ENCODE results near the gene SLC36A3.
"Not testable (repeated sequence)": the region's sequence is repeated elsewhere in the genome, so short reads cannot be mapped to it uniquely, and the experiment has no call there.

SLC36A3 gene

GRCh38 chr5:151258201-151258611 lies 45.4 kb downstream of the SLC36A3 start:
- DNase-seq = no peak

- no peak for DNase-seq
Measured at GRCh38 chr5:151257731-151258181, 45.8 kb downstream of the SLC36A3 start.

GRCh38 chr5:151255621-151256286 lies 47.8 kb downstream of the SLC36A3 start:
- DNase-seq = no peak

GRCh38 chr5:151254990-151255389 lies 48.6 kb downstream of the SLC36A3 start:
- not testable (repeated sequence) for DNase-seq

GRCh38 chr5:151254556-151254955 lies 49.0 kb downstream of the SLC36A3 start:
- no peak for DNase-seq

- DNase-seq = no peak
Measured at GRCh38 chr5:151253605-151253950, 50.0 kb downstream of the SLC36A3 start.

GRCh38 chr5:151252762-151253604 lies 50.6 kb downstream of the SLC36A3 start, which contains the start of gene GM2A:
GM2A (plus strand) TSS chr5:151253185; CDS start chr5:151253217, 32 bp downstream.
- DNase-seq = peak; percentile 96 to 97

- DNase-seq = no peak
Measured at GRCh38 chr5:151251621-151252020, 51.9 kb downstream of the SLC36A3 start.

GRCh38 chr5:151251001-151251551 lies 52.5 kb downstream of the SLC36A3 start:
- peak in 1 of 2 experiments; percentile 14 for DNase-seq

GRCh38 chr5:151250346-151251000 lies 53.1 kb downstream of the SLC36A3 start:
- DNase-seq = no peak

GRCh38 chr5:151249281-151249680 lies 54.3 kb downstream of the SLC36A3 start:
- DNase-seq = no peak

GRCh38 chr5:151248651-151249050 lies 54.9 kb downstream of the SLC36A3 start:
- no peak for DNase-seq

GRCh38 chr5:151245680-151246219 lies 57.8 kb downstream of the SLC36A3 start:
- DNase-seq = no peak

GRCh38 chr5:151244206-151244605 lies 59.4 kb downstream of the SLC36A3 start:
- DNase-seq = no peak

GRCh38 chr5:151243564-151243963 lies 60.0 kb downstream of the SLC36A3 start:
- DNase-seq = no peak

GRCh38 chr5:151243127-151243526 lies 60.4 kb downstream of the SLC36A3 start:
- no peak for DNase-seq

GRCh38 chr5:151240924-151241635 lies 62.5 kb downstream of the SLC36A3 start:
- DNase-seq = no peak

GRCh38 chr5:151240268-151240835 lies 63.2 kb downstream of the SLC36A3 start:
- not testable (repeated sequence) for DNase-seq

- DNase-seq = no peak
Measured at GRCh38 chr5:151239237-151239861, 64.2 kb downstream of the SLC36A3 start.

GRCh38 chr5:151238303-151238741 lies 65.2 kb downstream of the SLC36A3 start:
- no peak for DNase-seq

GRCh38 chr5:151237685-151238084 lies 65.9 kb downstream of the SLC36A3 start:
- DNase-seq = no peak

Data from activated CD4-positive, alpha-beta T cell treated with anti-CD3 and anti-CD28 coated beads, Interleukin-2, amount 50 U/mL, for 4 hours (primary cell).